GM10248 (cell line): ENCODE data around the gene NMNAT2.

Source experiments
- CTCF ChIA-PET: fragments of 300-600 bp; sonication (Branson Sonifier 250); formaldehyde crosslinking; extraction: SDS; loops from one replicate; lab custom pipeline; 2021; ENCODE audit warnings: antibody characterized with exemption; lab: Yijun Ruan, JAX
- POLR2A ChIA-PET: fragments of 350-650 bp; sonication (Branson Sonifier 250); formaldehyde crosslinking; extraction: SDS; loops from one replicate; lab custom pipeline; 2020; ENCODE audit warnings: antibody characterized with exemption; lab: Yijun Ruan, JAX
- DNase-seq: peaks from one replicate; pipeline ENCODE4 v3.0.0; 2012; ENCODE audit errors: extremely low spot score
- CTCF ChIP-seq: IDR thresholded peaks from 2 replicates; pipeline ENCODE4 v1.5.1; 2012; ENCODE audit warnings: mild to moderate bottlenecking, low read depth; ENCODE audit errors: extremely low read depth, missing control alignments, control extremely low read depth

The NMNAT2 gene

GRCh38 chr1:183218971-183219615, 199.1 kb downstream of the NMNAT2 start:
- no peak for TF ChIP-seq CTCF
- ChIA-PET POLR2A (no interaction called here), CTCF (interaction anchor here (1.1 to 7.2 kb wide), 3 partner anchors 8 to 131 kb away, joined by 4 to 61 read pairs (median 4); no protein-coding TSS in a partner anchor)
- no peak for DNase-seq

- no peak for TF ChIP-seq CTCF
- CTCF ChIA-PET = interaction anchor here (7.2 kb wide), 1 partner anchor 9 kb away, joined by 61 read pairs; no protein-coding TSS in a partner anchor
- no peak for DNase-seq
- POLR2A ChIA-PET = no interaction called here
Measured at GRCh38 chr1:183218027-183218618, 200.1 kb downstream of the NMNAT2 start.

DNA sequence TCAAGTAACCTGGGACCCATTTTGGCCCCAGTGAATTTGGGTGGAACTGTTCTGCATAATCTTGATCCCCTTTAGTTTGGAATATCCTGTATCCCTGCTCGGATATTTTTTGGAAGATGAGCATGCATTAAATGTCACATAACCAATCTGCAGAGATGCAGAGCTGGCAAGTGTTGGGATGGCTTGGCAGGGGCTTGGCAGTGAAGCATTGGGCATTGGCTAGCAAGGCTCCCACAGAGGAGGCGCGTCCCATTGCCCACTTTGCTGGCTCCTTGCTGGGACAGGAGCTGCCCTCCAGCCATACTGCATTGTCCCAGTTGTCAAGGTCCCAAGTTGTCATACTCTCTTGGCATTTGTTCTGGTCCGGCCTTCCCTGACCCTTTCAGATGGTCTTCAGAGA, 202.2 kb downstream of the NMNAT2 start:
- ChIA-PET POLR2A (no interaction called here), CTCF (interaction anchor here (1.1 to 7.2 kb wide), 3 partner anchors 8 to 11 kb away, joined by 3 to 61 read pairs (median 3); no protein-coding TSS in a partner anchor)
- no peak for TF ChIP-seq CTCF
- no peak for DNase-seq

GRCh38 chr1:183215076-183215720, 203.0 kb downstream of the NMNAT2 start:
- TF ChIP-seq CTCF = no peak
- CTCF ChIA-PET = interaction anchor here (1.5 to 7.2 kb wide), 2 partner anchors 7 to 12 kb away, joined by 3 to 61 read pairs; no protein-coding TSS in a partner anchor
- no peak for DNase-seq
- POLR2A ChIA-PET = no interaction called here

- ChIA-PET CTCF (interaction anchor here (1.0 to 7.2 kb wide), 3 partner anchors 7 to 13 kb away, joined by 3 to 61 read pairs (median 3); no protein-coding TSS in a partner anchor), POLR2A (interaction anchor here (0.7 kb wide), 1 partner anchor 774 kb away, joined by 5 read pairs; no protein-coding TSS in a partner anchor)
- DNase-seq = no peak
- no peak for TF ChIP-seq CTCF
Measured at GRCh38 chr1:183214021-183214970, 203.9 kb downstream of the NMNAT2 start.
